Activated T-cell treated with anti-CD3 and anti-CD28 coated beads for 24 hours (primary cell): Measurements from ENCODE around the gene PELI2.
"Not testable (repeated sequence)": the region's sequence is repeated elsewhere in the genome, so short reads cannot be mapped to it uniquely, and the experiment has no call there.

Source experiments
- DNase-seq: peaks from one replicate; pipeline ENCODE4 v3.0.0-alpha.2; 2020; ENCODE audit warnings: low read depth

Gene PELI2

GRCh38 chr14:56143025-56143424 is 24.8 kb downstream of the PELI2 start:
- no peak for DNase-seq

- no peak for DNase-seq
Observed at GRCh38 chr14:56144176-56144575, 26.0 kb downstream of the PELI2 start.

DNA sequence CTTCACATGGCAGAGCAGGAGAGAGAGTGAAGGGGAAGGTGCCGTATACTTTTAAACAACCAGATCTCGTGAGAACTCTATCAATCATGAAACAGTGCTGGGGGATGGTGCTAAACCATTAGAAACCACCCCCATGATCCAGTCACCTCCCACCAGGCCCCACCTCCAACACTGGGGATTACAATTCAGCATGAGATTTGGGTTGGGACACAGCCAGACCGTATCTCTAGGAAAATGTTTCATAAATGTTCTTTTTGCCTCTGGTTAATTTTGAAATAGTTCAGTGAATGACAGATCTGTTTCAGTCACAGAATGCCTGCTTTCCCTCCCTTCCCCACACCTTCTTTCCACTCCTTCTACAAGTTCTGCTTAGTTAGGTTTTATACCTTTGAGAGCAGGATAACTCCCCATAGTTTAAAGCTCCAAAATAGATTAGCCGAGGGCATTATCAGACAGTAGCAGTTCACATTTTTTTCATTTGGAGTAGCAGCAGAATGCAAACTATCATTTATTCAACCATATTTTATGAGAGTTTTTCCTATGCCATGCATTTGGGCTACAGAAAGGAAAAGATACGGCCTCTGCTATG is 27.1 kb downstream of the PELI2 start:
- DNase-seq, result no peak

- DNase-seq, result no peak
Observed at GRCh38 chr14:56145965-56146364, 27.8 kb downstream of the PELI2 start.

DNA sequence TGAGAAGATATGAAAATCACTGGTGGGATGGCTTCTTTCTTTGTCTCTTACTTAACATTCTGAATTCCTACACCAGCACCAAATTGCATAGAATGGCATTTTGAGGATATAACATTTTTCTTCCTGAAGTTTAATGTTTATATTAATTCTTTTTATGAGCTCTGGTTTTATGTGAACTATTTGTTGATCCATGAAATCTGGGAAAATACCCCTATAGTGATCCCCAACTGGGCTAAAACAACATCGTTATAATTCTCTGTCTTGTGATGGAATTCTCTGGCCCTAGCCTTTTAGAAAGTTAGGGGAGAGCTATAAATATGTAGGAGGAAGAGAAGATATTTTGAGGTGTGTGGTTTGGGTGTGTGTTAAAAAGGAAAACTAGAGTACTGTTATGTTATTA is 29.2 kb downstream of the PELI2 start:
- no peak for DNase-seq

- no peak for DNase-seq
Observed at GRCh38 chr14:56147986-56148901, 30.0 kb downstream of the PELI2 start.

DNA sequence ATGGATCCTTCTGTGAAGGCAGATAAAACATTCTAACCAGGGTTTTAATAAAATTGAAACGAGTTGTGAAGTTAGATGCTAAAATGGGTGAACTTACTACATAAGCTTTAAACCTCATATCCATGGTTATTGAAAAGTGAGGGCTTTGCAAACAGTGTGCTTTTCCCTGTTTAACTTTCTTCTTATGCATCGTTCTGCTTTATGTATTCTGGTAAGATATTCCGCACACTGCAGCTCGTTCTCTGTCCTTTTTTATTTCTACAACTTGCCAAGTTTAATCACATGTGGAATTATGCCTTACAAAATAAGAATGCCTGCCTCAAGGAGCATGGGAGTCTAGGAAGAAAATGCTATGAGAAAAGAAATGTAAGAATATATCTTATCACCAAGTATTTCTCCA is 30.9 kb downstream of the PELI2 start:
- no peak for DNase-seq

- DNase-seq, result no peak
Observed at GRCh38 chr14:56149995-56150394, 31.8 kb downstream of the PELI2 start.

DNA sequence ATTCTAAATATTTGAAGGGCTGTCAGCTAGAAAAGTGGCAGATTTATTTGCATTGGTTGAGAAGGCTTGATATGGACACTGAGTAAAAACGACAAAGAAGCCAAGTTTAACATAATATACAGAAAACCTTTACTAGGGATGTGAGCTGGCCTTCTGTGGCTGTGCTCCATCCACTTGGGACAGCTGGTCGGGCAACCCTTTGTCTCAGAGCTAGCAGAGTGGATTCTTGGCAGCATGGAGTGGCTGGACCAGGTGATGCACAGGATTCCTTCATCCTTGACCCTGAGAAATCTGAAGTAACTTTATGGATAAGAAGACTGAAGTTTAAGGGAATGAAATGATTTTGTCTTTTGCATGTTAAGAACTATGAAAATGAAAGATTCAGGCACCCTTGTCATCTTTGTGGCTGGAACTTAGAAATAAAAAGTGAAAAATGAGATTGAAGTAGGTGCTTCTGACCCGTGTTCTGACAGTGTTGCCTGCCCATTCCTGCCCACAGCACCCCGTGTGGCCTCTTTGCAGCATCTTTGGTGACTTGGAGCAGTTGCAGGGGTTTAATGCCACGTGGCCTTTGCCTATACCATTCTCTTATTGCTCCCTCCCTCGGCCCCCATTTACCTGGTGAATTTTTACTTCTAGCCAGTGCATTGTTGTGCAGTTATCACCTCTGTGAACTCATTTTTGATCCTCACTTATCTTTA is 32.6 kb downstream of the PELI2 start:
- DNase-seq, result no peak

DNA sequence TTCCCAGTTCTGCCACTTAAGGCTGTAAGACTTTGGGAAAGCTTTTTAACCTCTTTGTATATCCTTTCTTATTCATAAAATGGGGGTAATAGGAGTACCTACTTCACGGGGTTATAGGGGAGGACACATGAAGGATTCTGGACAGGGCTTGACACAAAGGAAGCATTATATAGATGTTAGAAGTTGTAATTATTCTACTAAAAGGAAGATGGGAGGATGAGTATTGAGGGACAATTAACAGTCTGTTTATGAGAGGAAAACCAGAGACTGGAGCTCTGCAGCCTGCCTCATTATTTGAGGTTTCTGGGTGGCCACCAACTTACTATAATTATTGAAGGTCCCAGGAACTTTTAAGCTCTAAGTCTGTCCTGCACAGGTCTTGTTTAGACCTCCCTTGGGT is 34.0 kb downstream of the PELI2 start:
- no peak for DNase-seq

DNA sequence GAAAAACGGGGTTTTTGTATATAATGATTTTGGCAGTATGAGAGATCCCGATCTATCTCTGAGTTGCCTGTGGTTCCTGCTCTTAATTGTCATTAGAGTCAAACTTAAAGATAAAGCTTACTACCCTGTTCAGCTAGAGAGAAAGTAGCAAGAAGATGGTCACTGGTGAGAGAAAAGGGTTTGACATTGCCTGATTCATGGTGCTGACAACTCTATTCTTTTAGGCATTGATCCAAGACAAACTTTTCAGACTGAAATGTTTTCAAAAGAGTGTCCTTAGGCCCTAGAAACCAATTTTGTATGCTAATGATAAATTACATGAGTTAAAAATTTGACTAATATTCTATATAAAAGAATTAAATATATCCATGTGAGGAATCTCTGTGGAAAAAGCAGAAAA is 35.1 kb downstream of the PELI2 start:
- no peak for DNase-seq

DNA sequence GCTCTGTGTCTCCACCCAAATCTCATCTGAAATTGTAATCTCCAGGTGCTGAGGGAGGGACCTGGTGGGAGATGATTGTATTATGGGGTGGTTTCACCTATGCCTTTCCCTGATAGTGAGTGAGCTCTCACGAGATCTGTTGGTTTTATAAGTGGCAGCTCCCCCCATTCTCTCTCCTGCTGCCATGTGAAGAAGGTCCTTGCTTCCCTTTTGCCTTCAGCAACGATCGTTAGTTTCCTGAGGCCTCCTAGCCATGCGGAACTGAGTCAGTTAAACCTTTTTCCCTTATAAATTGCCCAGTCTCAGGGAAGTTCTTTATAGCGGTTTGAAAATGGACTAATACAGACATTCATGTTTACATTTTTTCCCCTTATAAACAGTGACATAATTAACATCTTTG is 36.1 kb downstream of the PELI2 start:
- DNase-seq, result no peak

GRCh38 chr14:56156096-56156495 is 37.9 kb downstream of the PELI2 start:
- DNase-seq, result no peak

DNA sequence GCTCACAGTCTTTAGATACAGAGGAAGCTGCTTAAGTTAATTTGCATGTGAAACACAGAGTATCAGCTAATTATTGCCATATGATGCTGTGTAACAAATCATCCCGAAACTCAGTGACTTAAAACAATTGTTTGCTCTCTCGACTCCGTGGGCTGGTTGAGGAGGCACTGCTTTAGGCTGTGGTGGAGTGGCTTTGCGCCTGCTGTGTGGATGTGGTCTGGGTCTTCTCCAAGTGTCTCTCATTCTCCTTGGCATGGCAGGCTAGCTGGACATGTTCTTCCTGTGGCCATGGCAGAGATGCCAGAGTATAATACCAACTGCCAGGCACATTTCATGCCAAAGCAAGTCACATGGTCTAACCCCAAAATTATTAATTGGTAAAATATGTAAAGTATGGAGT is 40.9 kb downstream of the PELI2 start:
- DNase-seq, result no peak

DNA sequence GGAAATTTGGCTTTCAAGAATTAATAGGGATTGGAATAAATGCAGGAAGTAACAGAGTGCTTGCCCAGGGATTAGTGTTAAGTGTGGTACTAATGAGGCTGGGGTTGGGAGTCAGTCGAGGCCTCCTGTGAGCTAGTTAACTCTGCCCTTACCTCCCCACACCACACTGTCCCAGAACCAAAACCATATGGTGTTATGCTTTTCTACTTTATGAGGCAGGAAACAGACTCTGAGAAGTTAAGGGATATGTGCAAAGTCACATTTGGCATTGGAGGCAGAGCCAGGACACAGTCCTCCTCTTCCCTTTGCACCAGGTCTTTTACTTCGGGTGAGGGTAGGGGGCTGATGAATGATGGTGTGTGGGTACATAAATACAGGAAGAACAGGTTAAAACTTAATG is 41.9 kb downstream of the PELI2 start:
- no peak for DNase-seq

DNA sequence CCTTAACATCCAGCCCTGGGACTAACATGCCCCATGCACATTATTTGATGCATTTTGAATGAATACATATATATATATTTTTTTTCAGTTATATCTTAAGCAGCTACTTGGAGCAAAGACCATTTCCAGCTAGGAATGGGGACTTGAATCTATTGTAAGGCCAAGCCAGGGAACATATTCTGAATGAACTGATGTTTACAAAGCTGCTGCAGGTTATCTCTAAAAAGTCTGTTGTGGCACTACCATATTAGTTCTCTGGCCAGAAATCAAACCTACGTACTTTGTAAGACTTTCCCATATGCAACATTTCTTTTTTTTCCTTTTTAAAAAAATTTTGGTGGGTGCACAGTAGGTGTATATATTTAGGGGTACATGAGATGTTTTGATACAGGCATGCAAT is 43.4 kb downstream of the PELI2 start:
- DNase-seq, result no peak

- DNase-seq, result no peak
Observed at GRCh38 chr14:56162476-56162875, 44.3 kb downstream of the PELI2 start.

DNA sequence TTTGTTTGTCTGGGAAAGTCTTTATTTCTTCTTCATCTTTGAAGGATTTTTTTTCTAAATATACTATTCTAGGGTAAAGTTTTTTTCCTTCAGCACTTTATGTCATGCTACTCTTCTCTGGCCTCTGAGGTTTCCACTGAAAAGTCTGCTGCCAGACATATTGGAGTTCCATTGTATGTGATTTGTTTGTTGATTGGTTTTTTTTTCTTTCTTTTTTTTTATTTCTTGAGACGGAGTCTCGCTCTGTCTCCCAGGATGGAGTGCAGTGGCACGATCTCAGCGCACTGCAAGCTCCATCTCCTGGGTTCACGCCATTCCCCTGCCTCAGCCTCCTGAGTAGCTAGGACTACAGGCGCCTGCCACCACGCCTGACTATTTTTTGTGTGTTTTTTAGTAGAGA is 48.4 kb downstream of the PELI2 start:
- DNase-seq, result not testable (repeated sequence)

DNA sequence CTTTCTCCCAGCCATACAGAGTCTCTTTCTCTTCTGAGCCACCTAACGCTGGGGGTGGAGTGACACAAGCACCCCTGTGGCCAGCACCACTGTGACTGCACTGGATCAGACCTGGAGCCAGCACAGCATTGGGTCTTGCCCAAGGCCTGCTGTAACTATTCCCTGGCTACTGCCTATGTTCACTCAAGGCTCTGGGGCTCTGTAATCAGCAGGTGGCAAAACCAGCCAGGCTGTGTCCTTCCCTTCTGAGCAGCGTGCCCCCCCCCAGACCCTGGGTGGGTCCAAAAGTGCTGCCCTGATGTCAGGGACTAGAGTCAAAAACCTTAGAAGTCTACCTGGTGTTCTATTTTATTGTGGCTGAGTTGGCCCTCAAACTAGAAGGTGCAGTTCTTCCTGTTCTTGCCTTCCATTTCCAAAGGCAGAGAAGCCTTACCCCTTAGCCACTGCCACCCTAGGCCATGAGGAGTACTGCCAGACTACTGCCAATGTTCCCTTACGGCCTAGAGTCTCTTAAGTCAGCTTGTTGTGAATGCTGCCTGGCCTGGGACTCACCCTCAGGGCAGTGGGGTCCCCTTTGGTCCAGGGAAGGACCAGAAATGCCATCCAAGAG is 49.9 kb downstream of the PELI2 start:
- DNase-seq, result no peak

GRCh38 chr14:56170028-56170427 is 51.8 kb downstream of the PELI2 start:
- DNase-seq, result no peak

GRCh38 chr14:56170877-56171422 is 52.7 kb downstream of the PELI2 start:
- DNase-seq, result no peak

- no peak for DNase-seq
Observed at GRCh38 chr14:56172074-56172473, 53.9 kb downstream of the PELI2 start.
